Activated CD4-positive, alpha-beta T cell treated with anti-CD3 and anti-CD28 coated beads, Interleukin-2, amount 10 ng/mL, durations not matched to agents 24 days and 14 days (primary cell): ENCODE measurements around the gene CHST6. TPM values are rescaled to one million over a fixed set of nuclear protein-coding genes. Genes with fewer than 3 reads are reported as not detected.
"Not testable (repeated sequence)": the region's sequence is repeated elsewhere in the genome, so short reads cannot be mapped to it uniquely, and the experiment has no call there.

ENCODE experiments used
- DNase-seq: peaks from one replicate; pipeline ENCODE4 v3.0.0; 2022
- H3K27ac Mint-ChIP-seq: one replicate; pipeline ENCODE4 v1.8.0; 2022; ENCODE audit warnings: mild to moderate bottlenecking, mixed read lengths
- H3K27me3 Mint-ChIP-seq: one replicate; pipeline ENCODE4 v1.8.0; 2022; ENCODE audit warnings: mixed read lengths
- H3K36me3 Mint-ChIP-seq: one replicate; pipeline ENCODE4 v1.8.0; 2022; ENCODE audit warnings: low read depth, mild to moderate bottlenecking, mixed read lengths
- H3K4me1 Mint-ChIP-seq: one replicate; pipeline ENCODE4 v1.8.0; 2021; ENCODE audit warnings: mixed read lengths
- H3K4me3 Mint-ChIP-seq: one replicate; pipeline ENCODE4 v1.8.0; 2022; ENCODE audit warnings: mild to moderate bottlenecking, moderate library complexity, mixed read lengths
- H3K9me3 Mint-ChIP-seq: one replicate; pipeline ENCODE4 v1.8.0; 2021; ENCODE audit warnings: mixed read lengths
- intact Hi-C: fragments of 100-400 bp; cut with micrococcal nuclease; formaldehyde crosslinking; loops from one replicate; pipeline ENCODE4 v1.15.1; 2023
- total RNA-seq: library from RNA; stranded (reverse); gene quantifications from 2 replicates; pipeline ENCODE4 v1.2.3, GENCODE V29; 2022

Gene CHST6
- total RNA-seq, result not detected in 2 replicates

GRCh38 chr16:75495076-75495674 is at the start of gene CHST6:
Gene CHST6 (minus strand): TSS chr16:75495441. CDS start chr16:75479828, 15,613 bp downstream.
- intact Hi-C loops, result no loop called here
- Mint-ChIP-seq H3K27ac (no peak within 1 kb of the TSS), H3K4me3 (peak within 1 kb of the TSS; percentile 42), H3K27me3 (peaks cover 38% of the 10 kb centered on the region), H3K9me3 (no peaks in the 10 kb centered on the region), H3K4me1 (peaks cover 2% of the 10 kb centered on the region), H3K36me3 (no peaks in the 10 kb centered on the region)
- peak; percentile 78 for DNase-seq

- H3K9me3 Mint-ChIP-seq, intact Hi-C loops, H3K27me3 Mint-ChIP-seq, H3K36me3 Mint-ChIP-seq, H3K4me1 Mint-ChIP-seq, H3K27ac Mint-ChIP-seq, DNase-seq, H3K4me3 Mint-ChIP-seq: not testable (repeated sequence)
These were observed 47.2 kb upstream of the CHST6 start for GRCh38 chr16:75542462-75542861.

- H3K27ac Mint-ChIP-seq, result no peak overlapping the region
- DNase-seq, result no peak
- H3K9me3 Mint-ChIP-seq, result no peaks in the 10 kb centered on the region
- intact Hi-C loops, result no loop called here
- H3K27me3 Mint-ChIP-seq, result no peaks in the 10 kb centered on the region
- H3K36me3 Mint-ChIP-seq, result no peaks in the 10 kb centered on the region
- peaks cover 4% of the 10 kb centered on the region for H3K4me1 Mint-ChIP-seq
- no peak overlapping the region for H3K4me3 Mint-ChIP-seq
These were observed 46.0 kb upstream of the CHST6 start for GRCh38 chr16:75541236-75541635.

DNA sequence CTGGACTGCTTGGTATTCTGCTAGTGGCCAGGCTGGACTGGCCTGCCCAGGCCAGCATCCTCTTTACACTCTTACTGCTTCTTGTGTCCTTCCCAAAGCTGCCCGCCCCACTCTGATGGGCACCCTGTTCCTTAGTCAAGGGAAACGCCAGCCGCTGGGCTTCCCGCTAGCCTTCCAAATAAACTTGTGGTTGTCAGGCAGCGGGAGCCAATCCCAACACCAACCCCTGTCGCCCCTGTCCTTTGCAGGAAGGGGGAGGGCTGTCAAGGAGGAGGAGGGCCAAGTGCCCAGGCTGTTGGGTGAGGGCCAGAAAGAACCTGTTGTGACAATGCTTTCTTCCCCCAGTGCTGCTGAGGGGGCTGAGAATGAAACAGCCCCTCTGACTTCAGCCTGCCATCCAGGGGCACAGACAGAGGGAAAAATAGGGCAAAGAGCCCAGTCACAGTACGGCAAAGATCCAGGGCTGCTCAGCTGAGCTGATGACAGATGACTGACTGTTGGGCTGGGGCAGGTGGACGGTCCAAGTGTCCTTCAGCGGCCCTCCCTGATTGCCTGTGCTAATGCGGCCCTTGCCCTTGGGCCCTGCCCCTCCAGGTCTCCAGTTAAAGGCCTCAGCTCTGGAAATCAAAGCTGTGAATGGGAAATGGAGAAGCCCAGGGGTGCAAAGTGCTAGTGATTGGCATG is 43.8 kb upstream of the CHST6 start:
- DNase-seq, H3K9me3 Mint-ChIP-seq, H3K4me1 Mint-ChIP-seq, H3K4me3 Mint-ChIP-seq, intact Hi-C loops, H3K27ac Mint-ChIP-seq, H3K27me3 Mint-ChIP-seq, H3K36me3 Mint-ChIP-seq: not testable (repeated sequence)

DNA sequence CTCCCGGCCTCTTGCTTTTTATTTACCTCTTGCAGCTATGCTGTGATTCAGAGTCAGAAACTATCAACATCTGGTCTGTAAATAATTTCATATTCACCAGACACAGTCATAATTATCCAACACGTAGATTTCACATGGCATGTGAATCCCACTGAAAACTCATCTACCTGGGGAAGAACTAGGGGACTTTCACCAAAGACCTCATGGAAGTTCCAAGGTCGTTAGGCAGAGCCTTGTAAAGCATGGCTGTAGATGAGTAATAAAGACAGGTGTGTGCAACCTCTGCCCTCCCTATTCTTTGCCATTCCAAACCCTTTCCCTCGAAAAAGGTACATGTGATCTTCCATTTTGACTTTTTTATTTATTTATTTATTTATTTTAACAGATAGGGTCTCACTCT is 42.5 kb upstream of the CHST6 start:
- Mint-ChIP-seq H3K4me3 (no peak overlapping the region), H3K36me3 (no peaks in the 10 kb centered on the region), H3K27ac (no peak overlapping the region), H3K4me1 (peaks cover 4% of the 10 kb centered on the region), H3K27me3 (no peaks in the 10 kb centered on the region), H3K9me3 (no peaks in the 10 kb centered on the region)
- intact Hi-C loops, result no loop called here
- DNase-seq, result no peak

GRCh38 chr16:75535901-75536300 is 40.7 kb upstream of the CHST6 start, which contains the start of gene CHST5:
Gene CHST5 (minus strand): TSS chr16:75536108. CDS start chr16:75530384, 5,724 bp downstream.
- intact Hi-C loops, result no loop called here
- Mint-ChIP-seq H3K27ac (no peak within 1 kb of the TSS), H3K4me3 (no peak within 1 kb of the TSS), H3K27me3 (no peaks in the 10 kb centered on the region), H3K36me3 (no peaks in the 10 kb centered on the region), H3K4me1 (peaks cover 4% of the 10 kb centered on the region), H3K9me3 (no peaks in the 10 kb centered on the region)
- DNase-seq, result no peak

GRCh38 chr16:75535211-75535843 is 40.1 kb upstream of the CHST6 start:
- intact Hi-C loops, result no loop called here
- Mint-ChIP-seq H3K27me3 (no peaks in the 10 kb centered on the region), H3K4me3 (no peak overlapping the region), H3K27ac (no peak overlapping the region), H3K9me3 (no peaks in the 10 kb centered on the region), H3K36me3 (no peaks in the 10 kb centered on the region), H3K4me1 (peaks cover 2% of the 10 kb centered on the region)
- no peak for DNase-seq

DNA sequence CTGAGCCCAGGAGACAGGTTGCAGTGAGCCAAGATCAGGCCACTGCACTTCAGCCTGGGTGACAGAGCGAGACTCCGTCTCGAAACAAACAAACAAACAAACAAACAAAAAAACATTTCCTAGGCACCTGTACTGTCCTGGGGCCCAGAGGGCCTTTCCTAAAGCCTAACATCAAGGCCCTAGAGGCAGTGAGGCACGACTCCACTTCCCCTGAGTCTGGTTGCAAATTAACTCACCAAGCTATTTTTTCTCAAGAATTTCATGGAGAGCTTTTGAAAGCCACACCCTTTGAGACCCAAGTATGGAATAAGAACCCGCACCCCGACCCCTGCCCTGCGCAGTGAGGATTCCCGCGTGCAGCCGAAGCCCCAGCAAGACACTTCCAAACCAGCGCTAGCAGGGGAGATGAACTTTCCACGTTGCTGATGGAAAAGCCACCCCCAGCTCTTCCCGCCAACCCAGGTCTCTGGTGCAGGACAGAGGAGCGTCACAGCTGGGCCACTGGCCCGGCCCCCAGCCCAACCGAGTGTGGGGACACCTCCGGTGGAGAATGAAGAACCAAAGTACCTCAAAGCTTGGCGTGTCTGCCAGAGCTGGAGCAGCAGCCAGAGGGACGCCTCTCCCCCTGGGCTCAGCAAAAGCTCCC is 39.4 kb upstream of the CHST6 start:
- Mint-ChIP-seq H3K27ac (no peak overlapping the region), H3K4me3 (no peak overlapping the region), H3K9me3 (no peaks in the 10 kb centered on the region), H3K4me1 (no peaks in the 10 kb centered on the region), H3K27me3 (no peaks in the 10 kb centered on the region), H3K36me3 (no peaks in the 10 kb centered on the region)
- DNase-seq, result no peak
- intact Hi-C loops, result no loop called here

GRCh38 chr16:75532791-75533190 is 37.5 kb upstream of the CHST6 start:
- Mint-ChIP-seq H3K4me3 (no peak overlapping the region), H3K27ac (no peak overlapping the region), H3K36me3 (no peaks in the 10 kb centered on the region), H3K27me3 (no peaks in the 10 kb centered on the region), H3K9me3 (no peaks in the 10 kb centered on the region), H3K4me1 (no peaks in the 10 kb centered on the region)
- DNase-seq, result no peak
- intact Hi-C loops, result no loop called here

DNA sequence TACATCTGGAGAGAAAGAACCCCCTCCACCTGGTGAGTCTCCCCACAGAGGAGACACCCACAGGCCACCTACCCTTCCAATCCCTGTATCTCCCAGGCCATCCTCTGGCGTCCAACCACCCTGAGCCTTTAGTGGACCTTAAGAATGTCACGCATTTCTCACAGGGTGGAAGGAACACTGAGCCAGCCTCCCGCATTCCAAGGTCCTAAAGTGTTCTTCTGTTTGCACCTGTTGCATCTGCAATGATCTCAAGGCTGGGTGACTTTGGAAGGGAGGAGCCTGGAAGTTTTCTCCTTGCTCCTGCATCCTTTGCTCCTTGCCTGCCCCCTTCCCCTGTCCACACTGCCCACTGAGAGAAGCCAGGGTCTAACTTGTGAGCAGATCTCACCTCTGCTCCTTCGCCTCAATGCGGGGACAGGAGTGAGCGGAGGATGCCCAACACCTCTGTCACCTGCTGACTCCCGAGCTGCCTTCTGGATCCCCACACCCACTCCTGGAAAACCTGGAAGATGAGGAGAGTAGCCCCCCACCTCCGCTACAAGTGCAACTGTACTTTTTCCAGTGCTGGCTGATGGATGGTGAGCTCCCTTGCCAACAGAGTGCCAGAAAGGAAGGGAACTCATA is 37.0 kb upstream of the CHST6 start:
- no peak overlapping the region for H3K27ac Mint-ChIP-seq
- intact Hi-C loops, result no loop called here
- H3K27me3 Mint-ChIP-seq, result no peaks in the 10 kb centered on the region
- no peaks in the 10 kb centered on the region for H3K36me3 Mint-ChIP-seq
- no peaks in the 10 kb centered on the region for H3K9me3 Mint-ChIP-seq
- no peak overlapping the region for H3K4me3 Mint-ChIP-seq
- H3K4me1 Mint-ChIP-seq, result no peaks in the 10 kb centered on the region
- DNase-seq, result no peak

DNA sequence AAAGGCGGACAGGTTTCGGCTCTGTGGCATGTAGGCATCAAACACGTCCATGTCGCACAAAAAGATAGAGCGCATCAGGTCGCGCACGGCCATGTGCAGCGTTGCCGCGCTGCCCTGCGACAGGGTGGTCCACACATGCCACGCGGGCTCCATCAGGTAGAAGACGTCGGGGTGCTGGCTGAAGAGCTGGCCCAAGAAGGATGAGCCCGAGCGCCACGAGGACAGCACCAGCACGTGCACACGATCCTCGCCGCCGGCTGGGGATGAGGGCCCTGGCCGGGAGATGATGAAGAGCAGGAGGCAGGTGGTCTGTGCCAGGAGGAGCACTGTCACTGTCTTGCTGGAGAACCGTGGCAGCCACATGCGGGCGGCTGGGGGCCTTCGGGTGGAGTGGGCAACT is 34.7 kb upstream of the CHST6 start:
- intact Hi-C loops, result no loop called here
- DNase-seq, result no peak
- Mint-ChIP-seq H3K27ac (no peak overlapping the region), H3K9me3 (no peaks in the 10 kb centered on the region), H3K4me1 (no peaks in the 10 kb centered on the region), H3K27me3 (no peaks in the 10 kb centered on the region), H3K4me3 (no peak overlapping the region), H3K36me3 (no peaks in the 10 kb centered on the region)

DNA sequence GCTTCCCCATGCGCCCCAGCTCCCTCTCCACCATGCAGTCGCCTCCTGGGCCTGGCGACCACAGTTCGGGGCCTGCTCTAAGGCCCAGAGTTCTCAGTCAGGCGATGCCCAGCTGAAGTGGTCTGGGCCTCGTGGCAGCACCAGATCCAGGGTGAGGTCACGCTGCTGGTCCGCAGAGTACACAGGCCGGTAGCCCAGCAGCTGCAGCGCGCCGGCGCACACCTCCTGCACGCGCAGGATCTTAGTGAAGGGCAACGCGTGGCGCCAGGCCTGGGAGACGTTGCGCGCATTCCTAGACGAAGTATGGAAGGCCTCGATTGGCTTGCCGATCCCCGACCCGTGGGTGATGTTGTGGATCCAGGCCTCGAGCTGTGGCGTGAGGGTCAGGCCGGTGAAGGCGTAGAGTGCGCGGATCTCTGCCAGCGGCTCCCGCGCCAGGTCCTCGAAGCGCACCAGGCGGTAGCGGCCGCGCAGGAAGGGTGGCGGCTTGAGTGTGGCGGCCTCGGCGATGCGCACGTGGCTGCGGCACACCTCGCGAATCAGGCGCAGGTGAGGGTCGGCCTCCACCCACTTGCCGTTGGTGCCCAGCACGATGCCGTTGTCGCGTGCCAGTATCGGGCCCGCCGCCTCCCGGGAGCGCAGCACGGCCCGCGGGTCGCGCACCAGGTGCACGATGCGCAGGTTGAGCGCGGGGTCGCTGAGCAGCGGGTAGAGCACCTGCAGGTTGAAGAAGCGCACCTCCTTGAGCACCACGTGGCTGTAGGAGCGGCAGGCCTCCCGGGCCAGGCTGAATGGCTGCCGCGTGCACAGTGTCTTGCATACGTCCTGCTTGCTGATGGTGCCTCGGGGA is 34.0 kb upstream of the CHST6 start:
- Mint-ChIP-seq H3K9me3 (no peaks in the 10 kb centered on the region), H3K27me3 (no peaks in the 10 kb centered on the region), H3K4me1 (no peaks in the 10 kb centered on the region), H3K27ac (no peak overlapping the region), H3K4me3 (no peak overlapping the region), H3K36me3 (no peaks in the 10 kb centered on the region)
- DNase-seq, result no peak
- intact Hi-C loops, result no loop called here

GRCh38 chr16:75527825-75528299 is 32.6 kb upstream of the CHST6 start:
- H3K36me3 Mint-ChIP-seq, result no peaks in the 10 kb centered on the region
- intact Hi-C loops, result no loop called here
- H3K27me3 Mint-ChIP-seq, result no peaks in the 10 kb centered on the region
- no peak overlapping the region for H3K4me3 Mint-ChIP-seq
- H3K27ac Mint-ChIP-seq, result no peak overlapping the region
- no peaks in the 10 kb centered on the region for H3K4me1 Mint-ChIP-seq
- no peaks in the 10 kb centered on the region for H3K9me3 Mint-ChIP-seq
- no peak for DNase-seq
